IPS-15b (cell line): Measurements from ENCODE around the gene CCDC77.
"Not testable (repeated sequence)": the region's sequence is repeated elsewhere in the genome, so short reads cannot be mapped to it uniquely, and the experiment has no call there.

ENCODE experiments used
- H3K27me3 ChIP-seq: one replicate; pipeline ENCODE4 v1.6.1; 2013; ENCODE audit warnings: low read length; ENCODE audit not compliant: control insufficient read depth, insufficient read depth
- H3K36me3 ChIP-seq: one replicate; pipeline ENCODE4 v1.6.1; 2013; ENCODE audit warnings: low read length; ENCODE audit not compliant: control insufficient read depth, insufficient read depth
- H3K4me1 ChIP-seq: one replicate; pipeline ENCODE4 v1.6.1; 2013; ENCODE audit warnings: mild to moderate bottlenecking, low read length; ENCODE audit not compliant: control insufficient read depth, insufficient read depth
- H3K4me3 ChIP-seq: one replicate; pipeline ENCODE4 v1.5.1; 2013; ENCODE audit warnings: low read depth, low read length
- H3K9ac ChIP-seq: one replicate; pipeline ENCODE4 v1.6.1; 2013; ENCODE audit warnings: low read depth, mild to moderate bottlenecking, low read length
- H3K9me3 ChIP-seq: one replicate; pipeline ENCODE4 v1.6.1; 2013; ENCODE audit warnings: mild to moderate bottlenecking, low read length; ENCODE audit not compliant: control insufficient read depth, insufficient read depth

CCDC77 gene

GRCh38 chr12:400828-401227 is 616 bp upstream of the CCDC77 start:
- Histone ChIP-seq H3K27me3 (no peaks in the 10 kb centered on the region), H3K4me3 (peak overlapping the region; percentile 99), H3K9me3 (no peaks in the 10 kb centered on the region), H3K4me1 (peaks cover 6% of the 10 kb centered on the region), H3K9ac (no peak overlapping the region), H3K36me3 (peaks cover 1% of the 10 kb centered on the region)

- no peaks in the 10 kb centered on the region for H3K27me3 ChIP-seq
- peaks cover 6% of the 10 kb centered on the region for H3K36me3 ChIP-seq
- H3K9ac ChIP-seq, result peak overlapping the region; percentile 95
- no peaks in the 10 kb centered on the region for H3K9me3 ChIP-seq
- peak overlapping the region; percentile 99 for H3K4me3 ChIP-seq
- H3K4me1 ChIP-seq, result peaks cover 6% of the 10 kb centered on the region
Measured at GRCh38 chr12:402029-402389, 565 bp downstream of the CCDC77 start.

- Histone ChIP-seq H3K4me1 (no peaks in the 10 kb centered on the region), H3K9ac (no peak overlapping the region), H3K27me3 (no peaks in the 10 kb centered on the region), H3K9me3 (no peaks in the 10 kb centered on the region), H3K4me3 (no peak overlapping the region), H3K36me3 (peaks cover 34% of the 10 kb centered on the region)
Measured at GRCh38 chr12:414859-415258, 13.4 kb downstream of the CCDC77 start.

GRCh38 chr12:418432-418831 is 17.0 kb downstream of the CCDC77 start:
- Histone ChIP-seq H3K9ac (no peak overlapping the region), H3K4me3 (no peak overlapping the region), H3K9me3 (no peaks in the 10 kb centered on the region), H3K36me3 (peaks cover 32% of the 10 kb centered on the region), H3K4me1 (no peaks in the 10 kb centered on the region), H3K27me3 (no peaks in the 10 kb centered on the region)

GRCh38 chr12:422526-422925 is 21.1 kb downstream of the CCDC77 start:
- Histone ChIP-seq H3K27me3 (no peaks in the 10 kb centered on the region), H3K4me3 (no peak overlapping the region), H3K9me3 (no peaks in the 10 kb centered on the region), H3K36me3 (peaks cover 18% of the 10 kb centered on the region), H3K4me1 (no peaks in the 10 kb centered on the region), H3K9ac (no peak overlapping the region)

- not testable (repeated sequence) for H3K27me3 ChIP-seq, H3K9ac ChIP-seq, H3K4me1 ChIP-seq, H3K4me3 ChIP-seq, H3K9me3 ChIP-seq
- peaks cover 28% of the 10 kb centered on the region for H3K36me3 ChIP-seq
Measured at GRCh38 chr12:435737-436136, 34.3 kb downstream of the CCDC77 start.

GRCh38 chr12:442235-442884 is 40.9 kb downstream of the CCDC77 start:
- peaks cover 12% of the 10 kb centered on the region for H3K36me3 ChIP-seq
- H3K27me3 ChIP-seq, result no peaks in the 10 kb centered on the region
- H3K9me3 ChIP-seq, result no peaks in the 10 kb centered on the region
- no peaks in the 10 kb centered on the region for H3K4me1 ChIP-seq
- H3K4me3 ChIP-seq, result no peak overlapping the region
- H3K9ac ChIP-seq, result no peak overlapping the region

- no peaks in the 10 kb centered on the region for H3K27me3 ChIP-seq
- no peaks in the 10 kb centered on the region for H3K9me3 ChIP-seq
- no peaks in the 10 kb centered on the region for H3K4me1 ChIP-seq
- no peak overlapping the region for H3K4me3 ChIP-seq
- H3K9ac ChIP-seq, result no peak overlapping the region
- H3K36me3 ChIP-seq, result no peaks in the 10 kb centered on the region
Measured at GRCh38 chr12:447141-447540, 45.7 kb downstream of the CCDC77 start.

- H3K4me1 ChIP-seq, result no peaks in the 10 kb centered on the region
- no peak overlapping the region for H3K9ac ChIP-seq
- H3K27me3 ChIP-seq, result no peaks in the 10 kb centered on the region
- H3K4me3 ChIP-seq, result no peak overlapping the region
- no peaks in the 10 kb centered on the region for H3K9me3 ChIP-seq
- H3K36me3 ChIP-seq, result no peaks in the 10 kb centered on the region
Measured at GRCh38 chr12:449203-449602, 47.8 kb downstream of the CCDC77 start.

- Histone ChIP-seq H3K9me3 (no peaks in the 10 kb centered on the region), H3K9ac (no peak overlapping the region), H3K4me3 (no peak overlapping the region), H3K27me3 (no peaks in the 10 kb centered on the region), H3K4me1 (no peaks in the 10 kb centered on the region), H3K36me3 (no peaks in the 10 kb centered on the region)
Measured at GRCh38 chr12:450438-450837, 49.0 kb downstream of the CCDC77 start.

- Histone ChIP-seq H3K27me3 (peaks cover 6% of the 10 kb centered on the region), H3K9ac (no peak overlapping the region), H3K4me3 (no peak overlapping the region), H3K4me1 (no peaks in the 10 kb centered on the region), H3K9me3 (no peaks in the 10 kb centered on the region), H3K36me3 (no peaks in the 10 kb centered on the region)
Measured at GRCh38 chr12:452667-453210, 51.3 kb downstream of the CCDC77 start.

GRCh38 chr12:454833-455232 is 53.4 kb downstream of the CCDC77 start:
- H3K9ac ChIP-seq, result no peak overlapping the region
- H3K36me3 ChIP-seq, result no peaks in the 10 kb centered on the region
- no peak overlapping the region for H3K4me3 ChIP-seq
- H3K4me1 ChIP-seq, result peaks cover 2% of the 10 kb centered on the region
- peaks cover 25% of the 10 kb centered on the region for H3K27me3 ChIP-seq
- H3K9me3 ChIP-seq, result no peaks in the 10 kb centered on the region
